NCI-H446 treated with DMSO at 0.1 percent for 48 hours (cell line): ENCODE data around the gene TLR10.
"Not testable (repeated sequence)": the region's sequence is repeated elsewhere in the genome, so short reads cannot be mapped to it uniquely, and the experiment has no call there.

ENCODE experiments used
- DNase-seq: peaks from one replicate; lab custom pipeline; 2025; lab: John Stamatoyannopoulos, UW

TLR10 gene

GRCh38 chr4:38782452-38783108 lies at the start of gene TLR10:
TSS of gene TLR10 (minus strand) at chr4:38782990. CDS start at chr4:38775590, 7,400 bp downstream.
- DNase-seq = no peak

- DNase-seq = no peak
These were observed 49.4 kb upstream of the TLR10 start for GRCh38 chr4:38832206-38832605.

- no peak for DNase-seq
These were observed 48.9 kb upstream of the TLR10 start for GRCh38 chr4:38831653-38832052.

GRCh38 chr4:38829237-38829636 lies 46.4 kb upstream of the TLR10 start:
- no peak for DNase-seq

GRCh38 chr4:38823766-38824165 lies 41.0 kb upstream of the TLR10 start:
- DNase-seq = no peak

- no peak for DNase-seq
These were observed 40.0 kb upstream of the TLR10 start for GRCh38 chr4:38822748-38823303.

GRCh38 chr4:38821739-38822138 lies 38.9 kb upstream of the TLR10 start:
- DNase-seq = no peak

- DNase-seq = no peak
These were observed 37.7 kb upstream of the TLR10 start for GRCh38 chr4:38820329-38821061.

GRCh38 chr4:38819569-38819968 lies 36.8 kb upstream of the TLR10 start:
- DNase-seq = no peak

GRCh38 chr4:38818441-38818976 lies 35.7 kb upstream of the TLR10 start:
- DNase-seq = no peak

- no peak for DNase-seq
These were observed 33.3 kb upstream of the TLR10 start for GRCh38 chr4:38815885-38816782.

GRCh38 chr4:38814386-38814785 lies 31.6 kb upstream of the TLR10 start:
- no peak for DNase-seq

GRCh38 chr4:38811297-38811696 lies 28.5 kb upstream of the TLR10 start:
- no peak for DNase-seq

- not testable (repeated sequence) for DNase-seq
These were observed 24.7 kb upstream of the TLR10 start for GRCh38 chr4:38807462-38807861.

- DNase-seq = not testable (repeated sequence)
These were observed 23.5 kb upstream of the TLR10 start for GRCh38 chr4:38806251-38806650.

- DNase-seq = no peak
These were observed 22.8 kb upstream of the TLR10 start for GRCh38 chr4:38805530-38806145.

GRCh38 chr4:38804654-38805295 lies 22.0 kb upstream of the TLR10 start, which contains the start of gene TLR1:
TSS of gene TLR1 (minus strand) at chr4:38804791. CDS start at chr4:38798831, 5,960 bp downstream.
- DNase-seq = no peak

- DNase-seq = no peak
These were observed 21.3 kb upstream of the TLR10 start for GRCh38 chr4:38803833-38804653.

GRCh38 chr4:38802561-38803355 lies 20.0 kb upstream of the TLR10 start:
- DNase-seq = no peak
